Chondrocyte (in vitro differentiated cells): Measurements from ENCODE around the gene UBE2B. TPM values are rescaled to one million over a fixed set of nuclear protein-coding genes. Genes with fewer than 3 reads are reported as not detected.

Source experiments
- DNase-seq: peaks from one replicate; pipeline ENCODE4 v3.0.0; 2021; ENCODE audit warnings: mixed read lengths, low spot score
- H3K27ac Mint-ChIP-seq: one replicate; pipeline ENCODE4 v1.8.0; 2021; ENCODE audit warnings: mild to moderate bottlenecking, moderate library complexity, mixed read lengths; ENCODE audit not compliant: unreplicated experiment
- H3K27me3 Mint-ChIP-seq: 2 replicates; pipeline ENCODE4 v1.8.0; 2021; ENCODE audit warnings: low read depth, mixed read lengths
- H3K36me3 Mint-ChIP-seq: 2 replicates; pipeline ENCODE4 v1.8.0; 2021; ENCODE audit warnings: low read depth, mixed read lengths
- H3K4me1 Mint-ChIP-seq: 2 replicates; pipeline ENCODE4 v1.8.0; 2021; ENCODE audit warnings: low read depth, mild to moderate bottlenecking, mixed read lengths
- H3K4me3 Mint-ChIP-seq: one replicate; pipeline ENCODE4 v1.8.0; 2021; ENCODE audit warnings: mild to moderate bottlenecking, moderate library complexity, mixed read lengths; ENCODE audit not compliant: unreplicated experiment
- H3K9me3 Mint-ChIP-seq: 2 replicates; pipeline ENCODE4 v1.8.0; 2021; ENCODE audit warnings: low read depth, mixed read lengths
- CTCF ChIP-seq: fragments of 200-600 bp; sonication (generic); IDR thresholded peaks from 2 replicates; pipeline ENCODE4 v1.5.0; 2021; ENCODE audit warnings: antibody characterized with exemption, mild to moderate bottlenecking, moderate library complexity
- total RNA-seq: library from RNA; stranded (reverse); gene quantifications from 3 replicates; pipeline ENCODE4 v1.2.1, GENCODE V29; 2021

UBE2B gene
- total RNA-seq, 1 donor from 2014 or later, result 93.8 TPM

- H3K27me3 Mint-ChIP-seq, result no peaks in the 10 kb centered on the region
- peaks cover 32% of the 10 kb centered on the region for H3K4me1 Mint-ChIP-seq
- no peaks in the 10 kb centered on the region for H3K9me3 Mint-ChIP-seq
- peak overlapping the region; percentile 92 for H3K27ac Mint-ChIP-seq
- DNase-seq, result no peak
- H3K4me3 Mint-ChIP-seq, result no peak overlapping the region
- no peak for TF ChIP-seq CTCF
- no peaks in the 10 kb centered on the region for H3K36me3 Mint-ChIP-seq
Measured at GRCh38 chr5:134437340-134437846, 66.0 kb downstream of the UBE2B start.

- H3K27ac Mint-ChIP-seq, result peak overlapping the region; percentile 58
- H3K9me3 Mint-ChIP-seq, result no peaks in the 10 kb centered on the region
- no peaks in the 10 kb centered on the region for H3K27me3 Mint-ChIP-seq
- DNase-seq, result no peak
- no peak overlapping the region for H3K4me3 Mint-ChIP-seq
- TF ChIP-seq CTCF, result no peak
- peaks cover 32% of the 10 kb centered on the region for H3K4me1 Mint-ChIP-seq
- H3K36me3 Mint-ChIP-seq, result no peaks in the 10 kb centered on the region
Measured at GRCh38 chr5:134437847-134438581, 66.6 kb downstream of the UBE2B start.

- Mint-ChIP-seq H3K36me3 (no peaks in the 10 kb centered on the region), H3K27me3 (no peaks in the 10 kb centered on the region), H3K9me3 (no peaks in the 10 kb centered on the region), H3K27ac (no peak overlapping the region), H3K4me3 (no peak overlapping the region), H3K4me1 (peaks cover 32% of the 10 kb centered on the region)
- no peak for TF ChIP-seq CTCF
- DNase-seq, result no peak
Measured at GRCh38 chr5:134438721-134439123, 67.4 kb downstream of the UBE2B start.

DNA sequence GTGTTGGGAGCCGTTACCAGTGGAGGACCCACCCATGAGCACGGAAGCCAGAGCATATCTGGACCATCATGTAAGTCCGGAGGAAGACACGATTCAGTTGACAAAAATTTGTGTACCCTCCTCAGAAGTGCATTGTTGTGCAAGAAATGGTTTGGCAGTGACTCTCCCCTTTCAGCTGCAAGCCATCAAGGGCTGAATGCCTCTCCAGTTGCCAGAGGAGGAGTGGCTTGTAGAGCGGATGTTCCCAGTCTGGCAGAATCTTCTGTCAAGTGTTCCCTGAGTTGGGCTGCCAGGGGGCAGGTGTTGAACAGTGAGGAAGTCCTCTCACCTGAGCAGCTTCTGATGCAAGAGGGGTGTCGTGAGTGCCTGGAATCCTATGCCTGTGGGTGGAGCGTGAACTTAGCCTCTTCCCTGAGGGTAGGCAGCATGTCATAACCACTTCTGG is 67.9 kb downstream of the UBE2B start:
- Mint-ChIP-seq H3K4me3 (no peak overlapping the region), H3K9me3 (no peaks in the 10 kb centered on the region), H3K27me3 (no peaks in the 10 kb centered on the region), H3K36me3 (no peaks in the 10 kb centered on the region), H3K4me1 (peaks cover 32% of the 10 kb centered on the region), H3K27ac (peak overlapping the region; percentile 81)
- DNase-seq, result no peak
- TF ChIP-seq CTCF, result no peak

DNA sequence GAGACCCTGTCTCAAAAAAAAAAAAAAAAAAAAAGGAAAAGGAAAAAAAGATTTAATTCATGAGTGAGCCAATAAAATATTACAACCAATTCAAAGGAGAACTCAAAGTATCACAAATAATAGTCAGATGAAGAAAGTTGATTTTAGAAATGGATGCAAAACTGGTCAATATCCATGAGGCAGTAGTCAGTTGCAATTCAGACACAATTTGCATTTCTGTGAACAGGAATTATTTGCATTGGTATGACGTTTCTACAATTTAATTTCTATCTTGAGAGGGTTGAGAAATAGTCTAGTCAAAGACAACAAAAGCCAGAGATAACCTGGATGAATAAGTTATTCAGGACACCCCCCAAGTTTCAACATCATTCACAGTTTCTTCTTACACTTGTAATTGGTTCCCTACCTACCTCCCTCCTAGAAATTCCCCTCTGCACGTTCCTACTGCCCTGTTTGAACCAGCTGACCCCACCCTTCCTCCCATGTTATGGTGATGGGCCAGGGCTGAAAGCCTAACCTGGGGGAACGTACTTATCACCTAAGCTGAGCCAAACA is 68.9 kb downstream of the UBE2B start:
- Mint-ChIP-seq H3K4me3 (no peak overlapping the region), H3K9me3 (no peaks in the 10 kb centered on the region), H3K27ac (no peak overlapping the region), H3K4me1 (peaks cover 32% of the 10 kb centered on the region), H3K36me3 (no peaks in the 10 kb centered on the region), H3K27me3 (no peaks in the 10 kb centered on the region)
- no peak for DNase-seq
- no peak for TF ChIP-seq CTCF

Other genes starting within 250 kb of the UBE2B start
- 248 to 338 TPM (median 256 TPM) in 3 replicates for gene SKP1, start 194.6 kb upstream of the UBE2B start, total RNA-seq
- 109 to 113 TPM (median 113 TPM) in 3 replicates for gene PPP2CA, start 145.5 kb upstream of the UBE2B start, total RNA-seq
- 1.5 to 4.3 TPM (median 3.7 TPM) in 3 replicates for gene CDKL3, start 4.4 kb upstream of the UBE2B start, total RNA-seq
- 14.8 to 18.9 TPM (median 15.2 TPM) in 3 replicates for gene CDKN2AIPNL, start 40.3 kb downstream of the UBE2B start, total RNA-seq
- 16.3 to 17.6 TPM (median 16.8 TPM) in 3 replicates for gene JADE2, start 154.1 kb downstream of the UBE2B start, total RNA-seq